GM08714 (cell line): ENCODE measurements around the gene MAPT.
"Not testable (repeated sequence)": the region's sequence is repeated elsewhere in the genome, so short reads cannot be mapped to it uniquely, and the experiment has no call there.

Experiments
- H3K4me3 ChIP-seq: fragments of 200-500 bp; sonication (Bioruptor generic); 2 replicates; pipeline ENCODE4 v1.5.1; 2014; ENCODE audit warnings: mild to moderate bottlenecking, low read length, inconsistent platforms
- ZNF274 ChIP-seq: IDR thresholded peaks from 2 replicates; pipeline ENCODE4 v1.6.1; 2012; ENCODE audit warnings: mild to moderate bottlenecking, low read depth, low read length

Gene MAPT

DNA sequence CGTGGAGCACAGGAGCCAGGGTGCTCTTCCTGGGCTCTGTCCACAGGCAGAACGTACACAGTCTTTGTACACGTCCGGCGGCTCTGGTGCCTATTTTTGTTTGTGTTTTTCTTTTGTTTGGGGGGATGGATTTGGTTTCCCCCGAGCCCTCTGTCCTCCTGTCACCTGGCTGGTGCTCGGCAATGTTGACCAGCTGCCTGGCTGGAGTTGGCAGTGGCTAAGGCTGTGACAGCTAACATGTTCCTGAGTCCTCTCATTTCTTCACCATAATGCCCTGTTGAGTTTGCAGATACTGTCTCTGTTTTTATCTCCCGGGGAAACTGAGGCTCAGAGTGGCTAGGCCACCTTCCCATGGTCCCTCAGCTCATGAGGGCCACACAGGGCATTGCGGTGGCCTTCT is 25.7 kb downstream of the MAPT start:
- no peak overlapping the region for H3K4me3 ChIP-seq
- TF ChIP-seq ZNF274: no peak

DNA sequence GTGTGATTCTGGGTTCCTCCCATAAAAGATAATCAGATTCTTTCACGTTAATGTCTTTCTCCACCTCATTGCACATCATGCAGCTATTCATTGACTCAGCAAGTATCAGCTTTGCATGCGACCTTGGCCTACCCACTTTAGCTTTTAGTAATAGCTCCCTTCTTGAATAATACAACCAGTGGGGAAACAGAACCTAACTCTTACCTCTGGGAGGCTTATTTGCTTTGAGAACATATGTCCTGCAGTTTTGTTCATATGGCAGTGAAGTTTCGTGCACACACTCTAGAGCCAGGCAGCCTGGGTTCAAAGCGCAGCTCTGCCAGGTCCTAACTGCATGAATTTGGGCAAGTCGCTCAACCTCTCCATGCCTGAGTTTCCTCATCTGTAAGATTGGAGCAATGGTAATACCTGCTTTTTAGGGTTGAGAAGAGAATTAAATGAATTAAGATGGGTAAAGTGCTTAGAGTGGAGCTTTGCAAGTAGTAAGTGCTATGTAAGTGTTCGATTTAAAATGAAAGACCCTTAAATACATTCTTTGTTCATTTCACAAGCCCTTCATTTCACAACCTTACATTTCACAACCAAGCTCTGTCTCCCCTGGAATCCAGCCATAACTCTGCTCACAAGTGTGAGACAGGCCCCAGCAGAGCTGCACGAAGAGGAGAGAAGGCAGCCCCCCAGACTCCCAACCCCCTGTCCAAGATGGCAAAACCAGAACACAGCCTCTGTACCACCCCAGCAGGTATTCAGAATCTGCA is 29.3 kb downstream of the MAPT start:
- no peak overlapping the region for H3K4me3 ChIP-seq
- TF ChIP-seq ZNF274: no peak

- TF ChIP-seq ZNF274: no peak
- no peak overlapping the region for H3K4me3 ChIP-seq
These were observed 30.0 kb downstream of the MAPT start for GRCh38 chr17:45924332-45924820.

DNA sequence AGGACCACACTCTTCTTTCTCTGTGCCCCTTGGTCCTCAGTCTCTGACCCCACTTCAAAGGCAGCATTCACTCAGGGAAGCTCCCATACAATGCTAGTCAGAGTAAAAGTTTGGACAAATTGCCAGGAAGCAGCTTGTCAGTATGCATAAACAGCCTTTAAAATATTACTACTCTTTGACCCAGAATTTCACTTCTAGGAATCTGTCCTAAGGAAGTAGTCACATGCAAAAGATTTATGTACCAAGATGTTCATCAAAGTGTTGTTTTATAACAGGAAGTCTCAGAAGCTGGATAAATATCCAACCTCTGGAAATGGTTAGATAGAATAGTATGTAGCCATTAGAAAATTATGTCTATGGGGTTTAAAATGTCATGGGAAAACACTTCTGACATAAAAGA is 31.0 kb downstream of the MAPT start:
- no peak overlapping the region for H3K4me3 ChIP-seq
- no peak for TF ChIP-seq ZNF274

DNA sequence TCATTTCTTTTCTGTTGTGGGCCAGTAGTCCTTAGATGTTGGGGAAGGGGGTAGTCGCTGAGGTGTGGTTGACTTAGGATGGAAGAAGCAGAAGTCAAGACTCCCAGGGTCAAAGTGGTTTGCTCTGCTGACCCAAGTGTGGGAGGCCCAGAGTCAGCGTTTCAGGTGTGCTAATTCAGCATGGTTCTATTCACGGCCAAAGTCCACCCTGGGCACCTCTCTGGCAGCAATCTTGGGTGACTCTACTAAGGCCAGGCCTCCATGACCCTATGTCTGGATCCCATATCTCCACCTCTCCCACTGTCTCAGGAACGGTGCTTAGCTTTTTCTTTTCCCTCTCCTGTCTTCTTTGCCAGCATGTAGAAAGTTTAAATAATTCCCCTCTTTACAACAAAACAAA is 32.9 kb downstream of the MAPT start:
- TF ChIP-seq ZNF274: no peak
- H3K4me3 ChIP-seq: no peak overlapping the region

GRCh38 chr17:45929344-45929743 is 35.0 kb downstream of the MAPT start:
- H3K4me3 ChIP-seq: no peak overlapping the region
- no peak for TF ChIP-seq ZNF274

DNA sequence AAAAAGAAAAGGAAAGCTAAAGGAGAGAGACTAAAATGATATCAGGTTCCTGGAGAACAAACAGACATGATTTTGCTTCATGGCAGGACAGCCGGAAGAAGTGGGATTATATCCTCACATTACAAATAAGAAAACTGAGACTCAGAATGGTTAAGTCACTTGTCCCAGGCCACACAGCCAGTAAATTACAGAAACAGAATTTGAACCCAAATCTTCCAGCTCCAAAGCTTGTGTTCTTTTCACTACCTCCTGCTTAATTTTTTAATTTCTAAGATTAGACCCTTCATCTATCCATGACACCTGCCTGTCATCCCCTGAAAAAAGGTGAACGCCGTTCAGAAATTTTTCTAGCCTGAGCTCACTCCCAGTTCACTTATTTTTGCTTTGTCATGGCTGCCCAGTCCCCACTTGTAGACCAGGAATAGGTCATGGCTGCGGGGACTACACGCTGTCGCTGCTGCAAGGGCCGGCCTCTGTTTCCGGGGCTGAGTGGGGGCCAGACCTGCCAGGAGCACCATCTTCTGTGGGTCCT is 36.1 kb downstream of the MAPT start:
- no peak overlapping the region for H3K4me3 ChIP-seq
- no peak for TF ChIP-seq ZNF274

GRCh38 chr17:45931677-45932076 is 37.3 kb downstream of the MAPT start:
- no peak for TF ChIP-seq ZNF274
- no peak overlapping the region for H3K4me3 ChIP-seq

- no peak for TF ChIP-seq ZNF274
- no peak overlapping the region for H3K4me3 ChIP-seq
These were observed 40.0 kb downstream of the MAPT start for GRCh38 chr17:45934044-45934979.

DNA sequence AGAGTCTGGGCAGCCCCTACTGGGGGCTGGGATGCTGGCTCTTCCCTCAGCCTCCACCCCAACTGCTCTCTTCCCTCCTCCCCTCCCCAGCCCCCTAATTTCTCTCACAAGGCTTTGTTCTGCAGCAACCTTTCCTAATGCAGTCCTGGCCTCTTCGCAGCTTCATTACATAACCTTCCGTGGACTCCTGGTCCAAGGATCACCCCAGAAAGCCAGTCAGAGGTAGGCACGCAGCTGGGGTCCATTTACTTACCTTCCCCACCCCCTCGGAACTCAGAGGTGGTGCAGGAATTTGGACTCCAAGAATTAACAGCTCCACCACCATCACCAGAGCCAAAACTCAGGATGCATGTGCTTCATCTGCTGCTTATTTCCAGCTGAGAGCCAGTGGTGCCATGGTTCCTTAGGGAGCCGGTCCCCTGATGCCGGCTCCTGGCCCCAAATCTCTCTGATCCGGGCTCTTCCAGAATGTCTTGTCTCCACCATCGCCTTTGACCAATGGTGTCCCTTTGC is 40.9 kb downstream of the MAPT start:
- TF ChIP-seq ZNF274: no peak
- H3K4me3 ChIP-seq: no peak overlapping the region

DNA sequence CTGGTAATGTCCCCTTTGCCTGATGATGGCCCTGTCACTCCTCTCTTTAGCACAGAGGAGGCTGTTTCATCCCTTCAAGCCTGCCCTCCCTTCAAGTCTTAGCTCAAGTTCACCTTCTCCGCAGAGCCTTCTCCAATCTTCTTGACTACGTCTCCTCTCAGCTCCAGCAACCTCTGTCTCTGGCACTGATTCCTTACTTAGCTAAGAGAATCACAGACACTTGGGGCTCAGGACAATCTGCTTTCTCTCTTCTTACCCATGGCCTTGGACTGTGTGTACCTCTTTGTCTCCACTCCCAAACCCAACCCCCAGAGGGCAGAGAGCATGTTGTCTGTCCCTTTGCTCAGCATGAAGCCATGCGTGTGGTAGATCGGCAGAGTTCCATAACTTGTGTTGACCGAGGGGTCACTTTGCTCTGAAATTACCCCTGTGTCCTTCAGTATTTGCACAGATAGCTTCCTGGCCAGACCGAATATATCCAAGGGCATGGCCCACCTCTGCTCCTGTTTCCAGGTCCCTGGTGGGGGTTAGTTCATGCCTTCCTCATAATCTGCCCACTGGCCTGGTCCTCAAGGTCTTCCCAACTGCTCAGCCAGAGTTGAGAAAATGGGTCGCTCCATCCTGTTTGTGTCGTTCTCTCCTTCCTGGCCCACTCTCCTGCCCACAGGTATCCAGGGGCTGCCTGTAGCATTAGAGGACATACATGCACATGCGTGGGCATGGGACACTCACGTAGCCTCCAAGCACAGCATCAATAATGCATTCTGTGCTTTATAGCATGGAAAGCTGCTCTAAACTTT is 41.6 kb downstream of the MAPT start:
- H3K4me3 ChIP-seq: no peak overlapping the region
- TF ChIP-seq ZNF274: no peak

- no peak overlapping the region for H3K4me3 ChIP-seq
These were observed 42.3 kb downstream of the MAPT start for GRCh38 chr17:45936610-45937009.

DNA sequence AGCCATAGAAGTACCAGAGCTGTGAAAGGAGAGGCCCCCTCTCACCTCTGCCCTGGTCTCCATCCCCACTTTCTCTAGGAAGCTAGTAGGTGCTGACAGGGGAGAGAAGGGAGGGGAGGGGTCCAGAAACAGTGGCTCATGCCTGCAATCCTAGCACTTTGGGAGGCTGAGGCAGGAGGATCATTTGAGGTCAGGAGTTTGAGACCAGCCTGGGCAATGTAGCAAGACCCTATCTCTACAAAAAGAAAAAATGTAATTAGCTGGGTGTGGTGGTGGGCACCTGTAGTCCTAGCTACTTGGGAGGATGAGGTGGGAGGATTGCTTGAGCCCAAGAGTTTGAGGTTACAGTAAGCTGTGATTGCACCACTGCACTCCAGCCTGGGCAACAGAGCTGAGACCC is 42.8 kb downstream of the MAPT start:
- not testable (repeated sequence) for H3K4me3 ChIP-seq

More at GRCh38 chr17:45936610-45937009, 42.3 kb downstream of the MAPT start:
- no peak for TF ChIP-seq ZNF274

GRCh38 chr17:45939395-45939794 is 45.0 kb downstream of the MAPT start:
- no peak for TF ChIP-seq ZNF274
- no peak overlapping the region for H3K4me3 ChIP-seq
